Spleen (tissue), 7 donors: ENCODE data around the gene CHCHD2.

Source experiments
- CTCF ChIP-seq, 11 experiments: fragments of 200-600 bp in 7 of 11; fragments of 450-650 bp in 4 of 11; sonication (generic) in 4 of 11; IDR thresholded peaks in 8 of 11; conservative IDR thresholded peaks in 3 of 11; 1 replicate in 7 of 11; 2 replicates in 4 of 11; pipeline versions ENCODE4 v1.4.0 to v1.8.0; 2016 to 2021; ENCODE audit warnings: antibody characterized with exemption in 11 of 11, inconsistent platforms in 4 of 11, mild to moderate bottlenecking in 1 of 11
- POLR2A ChIP-seq, 3 donors: fragments of 450-650 bp; IDR thresholded peaks; one replicate each; pipeline ENCODE4 v1.5.1; 2017; ENCODE audit warnings: antibody characterized with exemption in 3 of 3, mild to moderate bottlenecking in 1 of 3
- donor health status: DM: no; HTN: no; CAD: no; lungs with moderate emphysema.
- donor health status: DM: no; HTN: no; CAD: no.
- donor health status: DM: no; HTN: no; CAD: no.

DNA sequence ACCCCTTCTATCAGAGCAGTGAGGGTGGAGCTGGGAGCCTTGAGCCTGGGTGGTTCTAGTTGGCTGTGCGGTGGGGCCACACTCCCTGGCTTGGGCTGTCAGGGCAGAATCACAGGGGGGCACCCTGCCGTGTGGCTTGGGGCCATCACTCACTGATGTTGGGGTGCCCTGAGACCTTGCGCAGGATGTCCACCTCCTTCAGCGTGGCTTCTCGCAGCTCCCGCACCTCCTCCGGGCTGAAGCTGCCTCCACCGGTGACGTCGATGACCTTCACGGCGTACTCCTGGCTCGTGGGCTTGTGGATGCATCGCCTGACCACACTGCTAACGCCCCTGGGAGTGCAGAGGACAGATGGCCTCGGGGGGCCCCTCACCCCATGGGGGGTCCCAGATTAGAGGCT is 18.8 kb downstream of the CHCHD2 start:
- TF ChIP-seq POLR2A (IDR thresholded peaks at IDR 0.05): no peak
- TF ChIP-seq CTCF (IDR thresholded peaks at IDR 0.05 in 8 of 11, conservative IDR thresholded peaks at IDR 0.05 in 3 of 11): no peak
